Gastrocnemius medialis (tissue), 4 donors: Measurements from ENCODE around the gene SOX1. TPM values are rescaled to one million over a fixed set of nuclear protein-coding genes. Genes with fewer than 3 reads are reported as not detected.

Experiments
- ATAC-seq, 2 donors: fragments of 150-250 bp; one replicate each; pipeline ENCODE4 v1.9.1; 2016
- DNase-seq, 2 donors: peaks; one replicate each; pipeline ENCODE4 v3.0.0-alpha.2; 2019
- H3K27ac ChIP-seq, 4 donors: fragments of 200-600 bp; sonication (generic); 1 replicate in 1 of 4; 2 replicates in 3 of 4; pipeline ENCODE4 v1.5.1; 2016 to 2018; ENCODE audit warnings: mild to moderate bottlenecking in 2 of 4, moderate library complexity in 1 of 4
- H3K27me3 ChIP-seq, 3 donors: fragments of 200-600 bp; sonication (generic) in 2 of 3; 1 replicate in 1 of 3; 2 replicates in 2 of 3; pipeline versions ENCODE4 v1.5.1 to v1.6.0; 2016 to 2019; ENCODE audit warnings: mild to moderate bottlenecking in 1 of 3, moderate library complexity in 1 of 3
- H3K36me3 ChIP-seq, 2 donors: fragments of 200-600 bp; sonication (generic) in 1 of 2; one replicate each; pipeline ENCODE4 v1.5.1; 2017 to 2018
- H3K4me1 ChIP-seq, 2 donors: fragments of 200-600 bp; sonication (generic) in 1 of 2; one replicate each; pipeline ENCODE4 v1.5.1; 2016 to 2017; ENCODE audit warnings: mild to moderate bottlenecking in 2 of 2
- H3K4me3 ChIP-seq, 4 donors: fragments of 200-600 bp; sonication (generic) in 3 of 4; 1 replicate in 1 of 4; 2 replicates in 3 of 4; pipeline ENCODE4 v1.5.1; 2016 to 2019; ENCODE audit warnings: mild to moderate bottlenecking in 2 of 4
- H3K9me3 ChIP-seq, 3 donors: fragments of 200-600 bp; sonication (generic) in 2 of 3; 1 replicate in 1 of 3; 2 replicates in 2 of 3; pipeline ENCODE4 v1.5.1; 2016 to 2019
- CTCF ChIP-seq, 5 experiments: fragments of 450-650 bp in 3 of 5; fragments of 200-600 bp in 2 of 5; sonication (generic) in 2 of 5; IDR thresholded peaks in 4 of 5; conservative IDR thresholded peaks in 1 of 5; 1 replicate in 4 of 5; 2 replicates in 1 of 5; pipeline ENCODE4 v1.5.1; 2016 to 2019; ENCODE audit warnings: antibody characterized with exemption in 5 of 5, mild to moderate bottlenecking in 3 of 5, moderate library complexity in 3 of 5
- POLR2A ChIP-seq, 2 donors: fragments of 450-650 bp; IDR thresholded peaks; one replicate each; pipeline ENCODE4 v1.6.1; 2017; ENCODE audit warnings: antibody characterized with exemption in 2 of 2, mild to moderate bottlenecking in 2 of 2, moderate library complexity in 2 of 2
- in situ Hi-C, 4 donors: fragments of 200-750 bp; cut with MboI; loops; one replicate each; pipeline versions ENCODE4 v1.15.0 to v1.8.0; 2017; ENCODE audit warnings: low sequenced_read_pairs in 4 of 4
- intact Hi-C: fragments of 100-400 bp; cut with DNase I; formaldehyde crosslinking; loops from one replicate; pipeline ENCODE4 v1.15.1; 2023; ENCODE audit warnings: low total_unique reads
- total RNA-seq, 4 donors: library from RNA; depleted of rRNA; stranded (reverse); fragments of >200 nt; gene quantifications; one replicate each; pipeline versions ENCODE4 v1.1.0 to v1.2.3, GENCODE V29; 2016

The SOX1 gene
- total RNA-seq, 4 donors from 2014 or later, result not detected

DNA sequence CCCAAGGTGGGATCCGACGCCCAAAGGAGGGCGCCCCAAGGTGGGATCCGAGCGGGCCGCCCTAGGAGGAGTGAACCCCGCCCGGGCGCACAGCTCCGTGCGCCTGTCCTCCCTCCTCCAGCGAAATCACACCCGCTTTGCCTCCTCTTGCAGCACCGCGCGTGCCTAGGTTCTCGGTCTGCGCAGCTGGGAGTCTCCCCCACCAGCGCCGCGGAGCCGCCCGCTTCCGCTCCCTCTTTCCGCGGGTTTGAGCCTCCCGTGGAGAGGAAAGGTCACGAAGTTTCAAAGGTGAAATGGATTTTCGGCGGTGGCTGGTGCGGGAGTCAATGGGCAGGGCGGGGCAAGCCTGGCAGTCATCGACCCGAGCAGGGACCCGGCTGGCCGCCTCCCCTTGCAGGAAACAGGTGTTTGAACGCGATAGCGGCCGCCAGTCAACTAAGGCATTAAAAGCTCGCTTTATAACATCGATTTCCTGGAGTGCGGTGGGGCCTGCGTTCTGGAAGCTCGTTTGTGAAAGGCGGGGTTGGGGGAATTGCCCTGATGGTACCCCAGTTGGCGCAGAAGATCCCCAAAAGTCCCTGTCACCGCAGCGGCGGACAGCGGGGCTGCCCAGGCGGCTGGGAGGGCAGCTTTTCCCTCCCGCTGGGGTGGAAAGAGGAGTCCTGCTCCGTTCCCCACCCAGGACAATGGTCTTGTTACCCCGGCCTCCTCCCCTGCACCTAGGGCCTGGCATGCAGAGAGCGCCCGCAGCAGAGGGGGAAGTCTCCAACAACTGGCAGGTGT is 9.0 kb upstream of the SOX1 start:
- DNase-seq, result no peak
- intact Hi-C loops (no loop called here), in situ Hi-C loops (no loop called here)
- Histone ChIP-seq H3K9me3 (no peaks in the 10 kb centered on the region), H3K27me3 (peaks cover 96 to 98% (median 98%) of the 10 kb centered on the region in 3 donors), H3K27ac (no peak overlapping the region), H3K36me3 (no peaks in the 10 kb centered on the region), H3K4me1 (peaks cover 4% of the 10 kb centered on the region in 2 donors), H3K4me3 (peak overlapping the region in 1 of 4 donors; percentile 6)
- no peak for ATAC-seq
- no peak for TF ChIP-seq CTCF (IDR thresholded peaks at IDR 0.05 in 4 of 5, conservative IDR thresholded peaks at IDR 0.05 in 1 of 5)
- TF ChIP-seq POLR2A (IDR thresholded peaks at IDR 0.05), result no peak

DNA sequence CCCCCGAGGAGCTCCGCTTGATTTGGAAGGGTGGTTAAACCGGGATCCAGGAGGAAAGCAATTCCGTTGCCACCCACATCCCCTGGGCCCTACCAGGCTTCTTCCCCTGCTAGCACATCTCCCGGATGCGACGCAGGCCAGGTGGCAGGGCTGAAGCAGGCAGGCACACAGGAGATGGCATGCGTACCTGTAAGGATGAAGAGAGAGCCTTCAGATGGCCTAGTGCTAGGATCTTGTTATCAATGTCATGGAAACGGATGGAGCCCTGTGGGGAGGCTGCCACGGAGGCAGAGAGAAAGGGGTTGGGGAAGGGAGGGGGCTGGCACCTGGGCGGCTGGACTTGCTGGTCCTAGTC is 8.5 kb upstream of the SOX1 start:
- intact Hi-C loops, result no loop called here
- in situ Hi-C loops, result no loop called here
- peaks cover 95 to 98% (median 98%) of the 10 kb centered on the region in 3 donors for H3K27me3 ChIP-seq

GRCh38 chr13:112058941-112059340 is 8.0 kb upstream of the SOX1 start:
- Histone ChIP-seq H3K4me3 (no peak overlapping the region), H3K9me3 (no peaks in the 10 kb centered on the region), H3K4me1 (peaks cover 4% of the 10 kb centered on the region in 2 donors), H3K27ac (no peak overlapping the region), H3K36me3 (no peaks in the 10 kb centered on the region), H3K27me3 (peaks cover 95 to 98% (median 98%) of the 10 kb centered on the region in 3 donors)
- TF ChIP-seq CTCF (IDR thresholded peaks at IDR 0.05 in 4 of 5, conservative IDR thresholded peaks at IDR 0.05 in 1 of 5), result no peak
- no peak for TF ChIP-seq POLR2A (IDR thresholded peaks at IDR 0.05)
- in situ Hi-C loops (no loop called here), intact Hi-C loops (no loop called here)
- DNase-seq (no peak), ATAC-seq (no peak)

More for the DNA sequence above, 8.5 kb upstream of the SOX1 start:
- ATAC-seq (no peak), DNase-seq (no peak)
- no peak overlapping the region for H3K27ac ChIP-seq
- peaks cover 4% of the 10 kb centered on the region in 2 donors for H3K4me1 ChIP-seq
- no peaks in the 10 kb centered on the region for H3K9me3 ChIP-seq
- TF ChIP-seq POLR2A (IDR thresholded peaks at IDR 0.05) (no peak), CTCF (IDR thresholded peaks at IDR 0.05 in 4 of 5, conservative IDR thresholded peaks at IDR 0.05 in 1 of 5) (no peak)
- no peaks in the 10 kb centered on the region for H3K36me3 ChIP-seq
- H3K4me3 ChIP-seq, result no peak overlapping the region

GRCh38 chr13:112059457-112060281 is 7.3 kb upstream of the SOX1 start:
- in situ Hi-C loops (no loop called here), intact Hi-C loops (no loop called here)
- peaks cover 95 to 98% (median 98%) of the 10 kb centered on the region in 3 donors for H3K27me3 ChIP-seq
- ATAC-seq (no peak), DNase-seq (no peak)
- no peak overlapping the region for H3K4me3 ChIP-seq
- peaks cover 4% of the 10 kb centered on the region in 2 donors for H3K4me1 ChIP-seq
- no peaks in the 10 kb centered on the region for H3K9me3 ChIP-seq
- H3K36me3 ChIP-seq, result no peaks in the 10 kb centered on the region
- TF ChIP-seq POLR2A (IDR thresholded peaks at IDR 0.05), result no peak
- no peak for TF ChIP-seq CTCF (IDR thresholded peaks at IDR 0.05 in 4 of 5, conservative IDR thresholded peaks at IDR 0.05 in 1 of 5)
- no peak overlapping the region for H3K27ac ChIP-seq
